GM19328 (cell line): Measurements from ENCODE around the gene TERT.
"Not testable (repeated sequence)": the region's sequence is repeated elsewhere in the genome, so short reads cannot be mapped to it uniquely, and the experiment has no call there.

Source experiments
- ATAC-seq: cut with Tn5 transposase; IDR thresholded peaks from one replicate; pipeline ENCODE4 v1.9.1; 2021; ENCODE audit warnings: mild to moderate bottlenecking, moderate library complexity; ENCODE audit not compliant: unreplicated experiment

Gene TERT

DNA sequence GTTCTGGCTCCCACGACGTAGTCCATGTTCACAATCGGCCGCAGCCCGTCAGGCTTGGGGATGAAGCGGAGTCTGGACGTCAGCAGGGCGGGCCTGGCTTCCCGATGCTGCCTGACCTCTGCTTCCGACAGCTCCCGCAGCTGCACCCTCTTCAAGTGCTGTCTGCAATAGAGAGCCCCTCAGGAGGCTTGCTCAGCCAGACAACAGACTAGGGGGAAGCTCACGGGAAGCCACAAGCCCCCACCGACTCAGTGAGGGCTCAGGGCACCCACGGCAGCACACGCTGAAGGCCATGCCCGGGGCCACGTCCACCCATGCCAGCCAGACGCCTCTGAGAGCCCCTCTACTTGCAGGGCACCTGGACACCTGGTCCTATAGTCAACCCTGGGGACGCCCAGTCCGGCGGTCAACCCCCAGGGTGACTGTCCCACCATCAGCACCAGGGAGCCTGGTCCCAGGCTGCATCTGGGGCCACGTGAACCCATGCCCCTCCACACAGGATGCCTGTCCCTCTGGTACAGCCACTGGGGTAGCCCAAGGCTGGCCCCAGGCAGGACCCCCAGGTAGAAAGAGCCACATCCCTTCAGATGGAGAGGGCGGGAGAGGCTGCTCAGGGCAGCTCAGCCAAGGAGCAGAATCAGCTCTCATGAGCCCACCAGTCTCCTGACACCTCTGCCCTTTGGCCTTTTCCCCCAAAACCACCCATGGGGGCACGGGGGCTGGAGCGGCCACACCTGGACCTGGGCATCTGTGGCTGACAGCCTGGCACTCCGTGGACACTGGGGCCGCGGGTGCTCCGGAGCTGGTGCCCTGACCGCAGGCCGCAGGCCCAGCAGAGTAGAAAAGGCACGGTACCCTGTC lies 14.5 kb downstream of the TERT start:
- ATAC-seq: no peak

DNA sequence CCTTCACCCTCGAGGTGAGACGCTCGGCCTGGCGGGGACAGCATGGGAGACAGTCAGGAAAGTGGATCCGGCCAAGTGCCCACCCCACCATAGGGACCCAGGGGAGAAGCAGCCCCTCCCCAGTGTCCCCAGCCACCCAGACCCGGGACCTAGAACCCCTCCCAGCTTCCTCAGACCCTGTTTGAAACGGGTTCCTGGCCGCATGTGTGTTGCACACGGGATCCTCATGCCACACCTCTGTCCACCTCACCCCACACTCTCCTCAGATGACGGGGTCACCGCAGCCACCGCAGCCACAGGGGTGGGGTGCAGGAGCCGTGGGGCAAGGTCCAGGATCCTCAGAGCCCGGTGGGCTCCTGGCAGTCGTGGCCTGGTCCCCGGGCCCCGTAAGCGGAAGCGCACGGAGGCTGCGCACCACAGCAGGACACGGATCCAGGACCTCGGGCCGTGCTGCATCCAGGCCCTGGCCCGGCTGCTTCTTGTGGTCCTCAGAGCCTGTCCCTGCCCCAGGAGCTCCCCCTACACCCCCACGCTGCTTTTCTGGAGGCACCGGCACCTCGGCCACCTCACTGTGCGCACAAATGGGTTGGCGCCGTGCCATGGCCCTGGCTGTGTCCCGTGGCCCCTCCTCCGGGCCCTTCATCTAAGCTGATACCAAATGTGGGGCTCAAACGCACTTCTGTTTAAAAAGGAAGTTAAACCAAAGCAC lies 15.3 kb downstream of the TERT start:
- ATAC-seq: no peak

GRCh38 chr5:1278656-1279442 lies 16.0 kb downstream of the TERT start:
- no peak for ATAC-seq

DNA sequence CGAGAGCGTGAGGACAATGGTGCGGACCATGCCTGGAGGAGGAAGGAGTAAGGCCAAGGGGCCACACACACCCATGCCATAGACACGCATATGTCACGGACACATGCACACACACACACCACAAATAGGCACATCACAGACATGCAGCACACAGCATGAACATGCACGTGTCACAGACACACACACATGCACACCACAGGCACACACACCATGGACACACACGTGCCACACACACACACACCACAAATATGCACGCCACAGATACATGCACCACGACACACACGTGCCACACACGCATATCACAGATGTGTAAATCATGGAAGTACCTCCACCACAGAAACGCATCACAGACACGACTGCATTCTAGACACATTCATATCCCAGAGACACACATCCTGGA lies 16.7 kb downstream of the TERT start:
- ATAC-seq: no peak

DNA sequence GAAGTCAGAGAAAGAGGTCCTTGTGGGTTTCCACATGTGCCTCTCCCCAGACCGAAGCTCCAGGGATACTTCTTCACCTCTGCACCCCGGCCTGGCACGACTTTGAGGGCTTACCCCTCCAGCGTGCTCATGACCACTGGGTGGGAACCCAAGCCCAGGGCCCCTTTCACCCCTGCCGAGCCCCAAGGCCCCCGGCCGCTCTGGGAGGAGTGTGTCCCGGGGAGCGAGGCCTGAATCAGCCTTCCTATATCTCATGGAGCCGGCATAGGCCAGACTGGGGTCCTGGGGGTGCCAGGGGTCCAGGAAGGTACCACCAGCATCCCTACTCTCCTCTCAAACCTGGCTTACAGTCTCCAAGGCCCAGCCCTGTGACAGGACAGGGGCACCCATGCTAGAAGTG lies 17.1 kb downstream of the TERT start:
- ATAC-seq: no peak

DNA sequence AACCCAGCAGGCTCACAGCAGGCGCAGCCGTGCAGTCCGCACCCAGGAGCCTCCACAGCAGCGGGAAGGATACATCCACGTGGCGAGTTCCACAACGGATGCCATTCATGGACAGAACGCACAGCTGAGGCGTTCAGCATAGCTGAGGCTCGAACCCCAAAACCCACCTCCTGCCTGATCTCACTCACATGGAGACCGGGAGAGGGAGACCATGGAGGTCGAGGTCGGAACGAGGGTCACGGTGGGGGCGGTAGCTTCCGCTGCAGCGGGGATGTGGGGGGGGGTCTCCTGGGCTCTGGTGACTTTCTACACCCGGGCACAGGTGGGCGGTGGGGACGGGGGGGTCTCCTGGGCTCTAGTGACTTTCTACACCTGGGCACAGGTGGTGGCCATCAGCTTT lies 17.5 kb downstream of the TERT start:
- ATAC-seq: no peak

GRCh38 chr5:1276930-1277329 lies 17.9 kb downstream of the TERT start:
- ATAC-seq: no peak

GRCh38 chr5:1275397-1276391 lies 19.2 kb downstream of the TERT start:
- not testable (repeated sequence) for ATAC-seq

DNA sequence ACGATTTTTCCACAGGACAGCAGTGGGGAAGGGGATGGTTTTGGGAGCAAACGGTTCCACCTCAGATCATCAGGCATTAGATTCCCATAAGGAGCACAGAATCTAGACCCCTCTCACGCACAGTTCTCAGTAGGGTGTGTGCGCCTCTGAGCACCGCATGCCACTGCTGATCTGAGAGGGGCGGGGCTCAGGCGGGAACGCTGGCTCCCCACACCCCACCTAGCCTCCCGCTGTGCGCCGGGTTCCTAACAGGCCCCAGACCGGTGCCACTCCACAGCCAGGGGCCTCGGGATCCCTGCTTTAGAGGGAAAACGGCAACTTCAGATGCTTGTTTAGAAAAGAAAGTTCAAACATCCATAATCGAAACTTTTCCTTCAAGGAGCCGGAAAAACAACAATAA lies 20.4 kb downstream of the TERT start:
- ATAC-seq: no peak

DNA sequence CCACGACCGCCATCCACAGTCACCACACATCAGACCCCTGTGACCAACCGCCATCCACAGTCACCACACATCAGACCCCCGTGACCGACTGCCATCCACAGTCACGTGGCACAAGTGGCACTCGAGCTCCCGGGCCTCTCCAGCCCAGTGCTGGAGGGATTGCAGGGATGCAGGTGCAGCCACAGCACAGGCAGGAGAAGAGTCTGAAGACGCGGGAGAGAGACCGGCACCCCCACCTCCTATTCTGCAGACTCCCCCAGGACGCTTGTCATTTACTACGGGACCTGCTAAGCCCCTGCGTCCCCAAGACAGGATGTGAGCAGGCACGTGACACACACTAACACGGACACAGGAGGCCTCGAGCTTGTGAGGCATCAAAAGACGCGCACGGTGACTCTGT lies 21.1 kb downstream of the TERT start:
- ATAC-seq: no peak

GRCh38 chr5:1272201-1272600 lies 22.7 kb downstream of the TERT start:
- no peak for ATAC-seq

DNA sequence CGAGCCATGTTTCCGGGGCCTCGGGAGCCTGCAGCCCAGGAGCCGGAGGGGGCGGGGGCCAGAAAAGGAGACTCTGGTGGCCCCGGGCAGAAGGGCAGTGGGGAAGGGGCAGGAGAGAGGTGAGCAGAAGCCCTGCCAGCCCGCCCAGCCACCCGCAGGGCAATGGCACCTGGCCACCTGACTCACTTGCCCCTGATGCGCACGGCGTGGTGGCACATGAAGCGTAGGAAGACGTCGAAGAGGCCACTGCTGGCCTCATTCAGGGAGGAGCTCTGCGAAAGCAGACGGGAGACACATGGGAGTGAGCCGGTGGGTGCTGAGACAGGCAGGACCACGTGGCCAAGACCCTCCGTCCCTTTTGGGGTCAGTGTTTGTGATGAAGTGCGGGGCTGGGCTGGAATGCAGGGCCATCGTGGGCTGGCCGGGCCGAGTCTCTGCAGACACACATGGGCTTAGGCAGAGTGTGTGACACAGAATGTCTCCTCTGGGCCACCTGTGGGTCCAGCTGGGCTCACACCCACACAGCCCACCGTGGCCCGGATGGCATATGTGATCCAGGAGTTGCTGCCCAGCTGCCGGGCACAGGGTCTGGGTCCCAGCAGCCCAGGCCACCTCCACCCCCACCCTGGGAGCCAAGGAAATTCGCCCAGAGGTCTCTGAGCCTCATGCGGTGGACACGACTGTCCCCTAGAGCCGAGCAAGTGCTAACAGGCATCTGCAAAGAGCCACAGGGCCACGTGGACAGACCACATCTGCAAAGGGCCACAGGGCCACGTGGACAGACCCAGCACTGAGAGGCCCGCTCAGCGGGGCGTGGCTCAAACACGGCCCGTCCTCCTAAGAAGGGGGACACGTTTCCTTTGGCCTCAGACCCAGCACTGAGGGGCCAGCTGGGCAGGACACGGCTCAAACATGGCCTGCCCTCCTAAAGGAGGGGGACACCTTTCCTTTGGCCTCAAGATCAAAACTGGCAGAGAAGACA lies 23.6 kb downstream of the TERT start:
- ATAC-seq: no peak

GRCh38 chr5:1270426-1270825 lies 24.4 kb downstream of the TERT start:
- no peak for ATAC-seq

- ATAC-seq: no peak
These were observed 26.2 kb downstream of the TERT start for GRCh38 chr5:1268666-1269065.

DNA sequence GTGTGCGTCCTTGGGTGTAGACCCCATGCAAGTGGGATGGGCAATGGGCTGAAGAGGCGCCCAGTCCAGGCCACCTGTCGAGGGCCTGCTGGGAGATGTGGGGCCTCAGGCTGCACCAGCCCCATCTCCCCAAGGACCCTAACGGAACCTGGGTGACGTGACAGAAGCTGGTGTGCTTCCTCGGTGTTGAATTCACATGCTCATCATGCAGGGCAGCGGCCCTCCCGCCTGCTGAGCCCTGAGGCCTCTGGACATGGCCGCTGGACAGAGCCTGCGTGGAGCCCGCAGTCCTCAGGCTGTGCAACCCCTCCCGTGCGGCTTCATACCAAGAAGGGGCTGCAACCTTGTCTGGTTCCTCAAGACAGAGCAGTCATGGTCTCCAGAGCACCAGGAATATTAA lies 26.8 kb downstream of the TERT start:
- no peak for ATAC-seq

DNA sequence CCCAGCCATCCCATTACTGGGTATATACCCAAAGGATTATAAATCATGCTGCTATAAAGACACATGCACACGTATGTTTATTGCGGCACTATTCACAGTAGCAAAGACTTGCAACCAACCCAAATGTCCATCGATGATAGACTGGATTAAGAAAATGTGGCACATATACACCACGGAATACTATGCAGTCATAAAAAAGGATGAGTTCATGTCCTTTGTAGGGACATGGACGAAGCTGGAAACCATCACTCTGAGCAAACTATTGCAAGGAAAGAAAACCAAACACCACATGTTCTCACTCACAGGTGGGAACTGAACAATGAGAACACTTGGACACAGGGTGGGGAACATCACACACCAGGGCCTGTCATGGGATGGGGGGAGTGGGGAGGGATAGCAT lies 27.4 kb downstream of the TERT start:
- ATAC-seq: not testable (repeated sequence)

- no peak for ATAC-seq
These were observed 28.1 kb downstream of the TERT start for GRCh38 chr5:1266791-1267190.

GRCh38 chr5:1265461-1266455 lies 29.1 kb downstream of the TERT start:
- ATAC-seq: no peak
